ENCODE measurements around the gene TBC1D2.

- TF ChIP-seq CTCF (conservative IDR thresholded peaks at IDR 0.05; ENCODE audit: low read depth, low read length) (no peak), USF2 (IDR thresholded peaks at IDR 0.05; ENCODE audit: low read depth, low read length) (no peak), CEBPB (IDR thresholded peaks at IDR 0.05; ENCODE audit: low read depth, low read length) (no peak)
These were observed 22.5 kb downstream of the TBC1D2 start for GRCh38 chr9:98232926-98233325.

All from IMR-90 (cell line).